ENCODE measurements around the gene B4GALNT1. TPM values are rescaled to one million over a fixed set of nuclear protein-coding genes. Genes with fewer than 3 reads are reported as not detected.

The B4GALNT1 gene
- total RNA-seq (ENCODE audit: low replicate concordance): 1.3 and 5.6 TPM in 2 replicates

DNA sequence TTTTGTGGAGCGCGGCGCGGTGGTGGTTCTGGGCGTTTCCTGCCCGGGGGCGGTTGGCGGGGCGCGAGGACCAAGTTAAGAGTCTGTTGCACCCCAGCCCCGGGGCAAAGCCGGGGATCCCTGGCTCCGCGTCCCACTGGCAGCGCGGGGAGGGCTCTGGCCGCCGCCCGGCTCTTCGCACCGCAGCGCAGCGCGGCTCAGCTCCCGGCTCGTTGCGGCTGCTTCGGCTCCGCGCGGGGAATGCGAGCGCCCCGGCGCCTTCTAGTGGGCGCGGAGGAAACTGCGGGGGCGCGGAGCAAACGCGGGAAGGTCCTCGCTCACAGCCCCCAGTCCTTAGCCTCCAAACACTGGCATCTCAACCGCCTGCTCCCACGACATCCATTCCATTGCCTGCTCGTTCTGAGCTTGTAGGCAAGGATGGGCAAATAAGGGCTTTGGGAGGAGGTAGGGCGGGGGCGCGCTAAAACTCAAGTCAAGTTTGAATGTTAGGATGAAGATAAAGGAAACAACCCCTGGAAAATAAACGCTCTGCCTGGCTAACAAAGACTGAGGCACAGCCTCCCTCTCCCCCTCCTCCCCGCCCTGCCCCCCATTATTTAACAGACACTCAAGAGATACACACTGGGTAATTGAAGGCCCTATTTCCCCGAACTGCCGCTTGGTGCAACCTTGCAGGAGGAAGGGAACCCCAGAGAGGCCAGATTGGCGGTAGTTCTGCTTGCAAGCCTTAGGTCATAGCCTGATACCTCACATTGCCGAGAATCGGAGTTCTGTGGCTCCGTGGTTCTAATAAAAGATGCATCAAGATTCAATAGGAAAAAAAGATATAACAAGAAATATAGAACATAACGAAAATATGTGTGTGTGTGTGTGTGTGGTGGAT, at the start of gene B4GALNT1:
B4GALNT1 (minus strand) TSS at position 244 of the 883 bp plus-strand sequence. CDS start 1,069 bp downstream, outside the sequence.

DNA sequence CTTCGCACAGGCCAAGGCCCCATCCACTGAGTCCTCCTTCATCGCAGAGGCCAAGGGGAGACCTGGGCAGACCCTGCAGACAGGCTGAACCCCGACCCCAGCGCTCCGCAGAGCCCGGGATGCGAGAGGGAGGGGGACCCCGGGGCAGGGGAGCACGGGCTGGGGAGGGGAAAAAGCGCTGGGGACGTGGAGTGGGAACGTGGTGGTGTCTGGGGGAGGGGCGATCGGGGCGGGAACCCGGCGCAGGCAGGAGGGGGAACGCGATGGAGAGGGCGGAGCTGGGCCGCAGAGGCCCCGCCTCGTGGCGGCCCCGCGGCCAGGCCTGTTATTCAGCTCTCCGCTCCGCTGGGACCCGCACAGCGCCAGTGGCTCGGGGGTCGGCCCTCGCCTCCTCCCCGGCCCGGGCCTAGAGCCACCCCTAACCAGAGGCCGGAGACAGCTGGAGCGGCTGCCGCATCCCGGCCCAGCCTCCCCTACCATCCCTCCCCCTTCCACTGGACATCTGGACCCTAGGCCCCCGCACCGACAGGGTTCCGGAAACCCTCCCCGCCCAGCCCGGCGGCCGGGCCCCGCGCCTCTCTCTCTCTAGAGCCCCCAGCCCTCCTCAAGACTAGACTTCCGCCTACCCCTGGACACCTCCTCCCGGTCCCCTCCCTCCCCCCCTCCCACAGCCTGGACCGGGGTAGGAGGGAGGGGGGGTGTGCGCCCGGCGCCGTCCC, 21.7 kb downstream of the B4GALNT1 start, which contains the start of gene ARHGEF25:
ARHGEF25 (plus strand) TSS at position 328 of the 719 bp plus-strand sequence. CDS start 460 bp downstream, outside the sequence.

DNA sequence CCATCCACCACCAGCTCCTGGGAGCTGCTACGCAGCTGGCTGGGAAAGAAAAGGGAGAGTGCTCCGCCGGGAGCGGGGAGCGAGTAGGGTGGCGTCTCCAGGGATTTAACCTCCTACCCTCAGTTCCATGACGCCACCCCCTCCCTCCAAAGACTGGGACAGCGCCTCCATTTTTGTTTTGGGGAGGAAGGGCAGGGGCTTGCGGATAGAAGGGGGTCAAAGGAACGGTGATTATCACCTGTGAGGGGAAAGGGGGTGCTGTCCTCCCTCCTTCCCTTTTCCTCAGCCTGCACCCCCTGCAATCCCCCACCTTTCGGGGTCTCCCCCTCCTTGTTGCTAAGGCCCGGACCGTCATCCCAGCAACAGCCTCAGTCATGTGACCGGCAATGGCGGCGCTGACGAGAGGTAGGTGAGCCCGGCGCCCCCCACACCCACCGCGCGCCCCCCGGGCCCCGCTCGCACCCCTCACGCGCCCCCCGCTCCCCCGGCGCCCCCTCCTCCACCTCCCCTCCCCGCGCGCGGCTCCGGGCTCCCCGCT, 28.5 kb downstream of the B4GALNT1 start, which contains the start of gene DTX3:
DTX3 (plus strand) TSS at position 371 of the 538 bp plus-strand sequence. CDS start 1,694 bp downstream, outside the sequence.

DNA sequence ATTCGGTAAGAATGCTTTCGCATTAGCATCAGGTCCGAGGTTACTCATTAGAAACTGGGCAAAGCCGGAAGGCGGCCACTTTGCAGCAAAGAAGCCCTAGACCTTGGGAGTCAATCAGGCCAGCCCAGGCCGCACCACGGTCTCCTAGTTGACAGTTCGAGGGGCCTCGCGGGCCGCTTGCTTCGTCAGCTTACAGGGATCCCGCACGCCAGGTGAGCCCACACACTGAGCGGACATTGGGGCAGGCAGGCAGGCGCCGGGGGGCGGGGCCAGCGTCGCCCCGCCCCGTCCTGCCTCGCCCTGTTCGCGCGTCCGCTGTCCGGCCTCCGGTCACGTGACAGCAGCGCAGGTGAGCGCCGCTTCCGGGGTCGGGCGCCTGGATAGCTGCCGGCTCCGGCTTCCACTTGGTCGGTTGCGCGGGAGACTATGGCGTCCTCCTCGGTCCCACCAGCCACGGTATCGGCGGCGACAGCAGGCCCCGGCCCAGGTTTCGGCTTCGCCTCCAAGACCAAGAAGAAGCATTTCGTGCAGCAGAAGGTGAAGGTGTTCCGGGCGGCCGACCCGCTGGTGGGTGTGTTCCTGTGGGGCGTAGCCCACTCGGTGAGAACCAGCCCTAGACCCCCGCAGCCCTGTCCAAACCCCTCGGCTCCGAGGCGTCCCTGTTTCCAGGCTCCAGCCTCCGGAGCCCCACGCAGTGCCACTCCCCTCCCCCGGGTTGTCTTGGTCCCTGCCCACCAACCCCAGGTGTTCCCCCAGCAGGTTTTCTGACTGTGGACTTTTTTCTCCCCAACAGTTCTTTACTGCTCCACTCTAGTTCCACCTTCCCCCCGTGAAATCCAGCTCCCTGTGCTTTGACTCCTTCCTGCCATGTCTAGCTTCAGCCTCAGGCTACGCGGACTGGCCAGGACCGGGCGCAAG, 41.9 kb downstream of the B4GALNT1 start, which contains the start of gene PIP4K2C:
PIP4K2C (plus strand) TSS at position 329 of the 918 bp plus-strand sequence; CDS start at position 427, 98 bp downstream.

Other genes with a start within 250 kb of the B4GALNT1 start
- 5.7 and 6.4 TPM in 2 replicates for gene R3HDM2, start 202.2 kb downstream of the B4GALNT1 start, total RNA-seq (ENCODE audit: low replicate concordance)
- gene INHBC, start 198.4 kb downstream of the B4GALNT1 start, total RNA-seq (ENCODE audit: low replicate concordance): not detected in 2 replicates
- gene INHBE, start 177.9 kb downstream of the B4GALNT1 start, total RNA-seq (ENCODE audit: low replicate concordance): 1.3 and 2.5 TPM in 2 replicates
- gene GLI1, start 173.4 kb downstream of the B4GALNT1 start, total RNA-seq (ENCODE audit: low replicate concordance): 0.23 and 0.38 TPM in 2 replicates
- 0.30 TPM in 1 of 2 replicates, not detected in the other for gene ARHGAP9, start 153.3 kb downstream of the B4GALNT1 start, total RNA-seq (ENCODE audit: low replicate concordance)
- 146 and 254 TPM in 2 replicates for gene MARS1, start 145.1 kb downstream of the B4GALNT1 start, total RNA-seq (ENCODE audit: low replicate concordance)
- gene DDIT3, start 112.7 kb downstream of the B4GALNT1 start, total RNA-seq (ENCODE audit: low replicate concordance): 44.0 and 89.6 TPM in 2 replicates
- gene MBD6, start 110.4 kb downstream of the B4GALNT1 start, total RNA-seq (ENCODE audit: low replicate concordance): 2.9 and 4.0 TPM in 2 replicates
- 57.0 and 81.7 TPM in 2 replicates for gene DCTN2, start 86.0 kb downstream of the B4GALNT1 start, total RNA-seq (ENCODE audit: low replicate concordance)
- 0.15 and 0.23 TPM in 2 replicates for gene KIF5A, start 83.2 kb downstream of the B4GALNT1 start, total RNA-seq (ENCODE audit: low replicate concordance)
- 5.9 and 13.3 TPM in 2 replicates for gene PIP4K2C, start 42.0 kb downstream of the B4GALNT1 start, total RNA-seq (ENCODE audit: low replicate concordance)
- 6.4 and 8.5 TPM in 2 replicates for gene DTX3, start 28.4 kb downstream of the B4GALNT1 start, total RNA-seq (ENCODE audit: low replicate concordance)
- 17.0 and 23.8 TPM in 2 replicates for gene ARHGEF25, start 21.8 kb downstream of the B4GALNT1 start, total RNA-seq (ENCODE audit: low replicate concordance)
- gene OS9, start 60.9 kb upstream of the B4GALNT1 start, total RNA-seq (ENCODE audit: low replicate concordance): 233 and 545 TPM in 2 replicates
- gene AGAP2, start 105.5 kb upstream of the B4GALNT1 start, total RNA-seq (ENCODE audit: low replicate concordance): 0.23 and 0.30 TPM in 2 replicates
- 59.8 and 69.0 TPM in 2 replicates for gene TSPAN31, start 111.8 kb upstream of the B4GALNT1 start, total RNA-seq (ENCODE audit: low replicate concordance)
- gene CDK4, start 119.1 kb upstream of the B4GALNT1 start, total RNA-seq (ENCODE audit: low replicate concordance): 177 and 178 TPM in 2 replicates
- gene MARCHF9, start 121.9 kb upstream of the B4GALNT1 start, total RNA-seq (ENCODE audit: low replicate concordance): 3.4 and 4.7 TPM in 2 replicates
- gene CYP27B1, start 133.9 kb upstream of the B4GALNT1 start, total RNA-seq (ENCODE audit: low replicate concordance): 0.68 TPM in 1 of 2 replicates, not detected in the other
- gene METTL1, start 138.9 kb upstream of the B4GALNT1 start, total RNA-seq (ENCODE audit: low replicate concordance): 5.0 and 7.0 TPM in 2 replicates
- 7.8 and 8.5 TPM in 2 replicates for gene EEF1AKMT3, start 139.4 kb upstream of the B4GALNT1 start, total RNA-seq (ENCODE audit: low replicate concordance)
- 6.7 and 16.8 TPM in 2 replicates for gene TSFM, start 149.6 kb upstream of the B4GALNT1 start, total RNA-seq (ENCODE audit: low replicate concordance)
- gene AVIL, start 185.5 kb upstream of the B4GALNT1 start, total RNA-seq (ENCODE audit: low replicate concordance): 1.4 and 11.6 TPM in 2 replicates
- 54.6 and 198 TPM in 2 replicates for gene CTDSP2, start 213.5 kb upstream of the B4GALNT1 start, total RNA-seq (ENCODE audit: low replicate concordance)

All from smooth muscle cell of the coronary artery (primary cell).